HG02884 (cell line): ENCODE data around the gene DIS3L2.

Experiments used
- ATAC-seq: cut with Tn5 transposase; IDR thresholded peaks from one replicate; pipeline ENCODE4 v1.9.1; 2021; ENCODE audit warnings: mild to moderate bottlenecking, moderate library complexity; ENCODE audit not compliant: unreplicated experiment

DIS3L2 gene

DNA sequence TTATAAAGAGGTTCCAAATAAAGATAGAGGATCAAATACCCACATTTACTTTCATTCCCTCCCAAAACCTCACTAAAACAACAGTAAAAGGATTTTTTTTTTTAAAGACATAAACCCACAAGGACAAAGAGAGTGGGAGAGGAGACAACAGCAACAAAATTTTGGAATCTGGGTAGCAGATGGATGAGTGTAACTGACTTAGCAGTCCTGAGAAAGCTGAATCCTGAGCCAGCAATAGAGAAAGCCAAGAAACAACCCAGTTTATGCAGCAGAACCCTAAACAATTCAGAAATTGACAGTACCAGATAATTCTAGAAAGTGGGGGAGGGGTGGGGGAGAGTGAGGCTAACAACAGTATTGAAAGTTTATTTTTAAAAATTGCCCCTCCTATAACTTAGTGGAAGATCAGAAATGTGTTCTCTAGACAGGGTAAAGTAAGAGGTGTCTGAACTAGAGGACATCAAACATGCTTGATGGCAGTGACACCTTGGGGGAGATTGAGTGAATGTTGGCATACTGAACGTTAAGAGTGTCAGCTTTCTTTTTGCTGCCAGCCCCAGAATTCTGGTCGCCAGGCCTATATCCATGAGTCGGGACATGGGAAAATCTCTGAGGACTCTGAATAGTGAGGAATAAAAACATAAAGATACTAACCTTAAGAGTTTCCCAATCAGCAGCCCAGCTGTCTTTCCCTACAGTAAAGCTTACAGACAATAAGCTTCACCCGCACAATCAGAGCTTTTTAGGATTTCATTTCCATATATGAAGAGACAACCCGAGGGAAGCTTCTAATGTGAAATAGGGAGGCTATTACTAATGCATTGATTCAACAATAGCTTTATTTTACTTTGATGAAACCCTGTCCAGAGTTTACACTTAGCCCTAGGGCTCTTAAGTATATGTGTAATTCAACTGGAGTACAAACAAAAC, 289.0 kb downstream of the DIS3L2 start:
- no peak for ATAC-seq

- no peak for ATAC-seq
Observed at GRCh38 chr2:232255033-232255432, 293.5 kb downstream of the DIS3L2 start.

- no peak for ATAC-seq
Observed at GRCh38 chr2:232260075-232260474, 298.6 kb downstream of the DIS3L2 start.

DNA sequence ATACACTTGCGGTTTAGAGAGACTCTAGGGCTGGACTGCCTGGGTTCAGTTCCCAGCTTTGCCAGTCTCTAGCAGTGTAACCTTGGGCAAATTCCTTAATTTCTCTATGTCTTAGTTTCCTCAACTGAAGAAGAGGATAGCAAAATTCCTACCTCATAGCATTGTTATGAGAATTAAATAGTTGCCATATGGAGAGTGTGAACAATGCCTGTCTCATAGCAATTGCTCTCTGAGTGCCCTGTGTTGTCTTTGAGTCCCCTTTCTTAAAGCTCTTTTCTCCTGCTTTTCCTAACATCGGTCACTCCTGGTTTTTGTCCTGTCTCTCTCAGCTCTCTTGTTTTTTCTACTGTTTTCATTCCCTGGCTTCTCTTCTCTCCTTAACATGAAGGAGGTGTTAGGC, 300.3 kb downstream of the DIS3L2 start:
- no peak for ATAC-seq

DNA sequence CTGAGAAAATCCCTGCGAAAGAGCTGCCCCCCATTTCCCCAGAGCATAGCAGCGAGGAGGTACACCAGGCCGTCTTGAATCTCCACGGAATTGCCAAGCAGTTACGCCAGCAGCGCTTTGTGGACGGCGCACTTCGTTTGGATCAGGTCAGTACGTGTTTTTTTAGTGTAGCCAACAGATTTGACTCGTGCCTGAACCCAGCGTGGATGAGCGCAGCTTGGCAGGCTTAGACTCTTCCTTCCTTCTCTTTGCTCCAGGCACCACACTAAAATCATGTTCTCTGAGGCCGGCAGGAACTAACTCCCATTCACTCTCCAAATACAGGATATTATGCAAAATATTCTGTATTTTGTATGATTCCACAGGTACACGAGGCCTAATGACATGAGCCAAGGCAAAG, 301.8 kb downstream of the DIS3L2 start:
- ATAC-seq, result no peak

DNA sequence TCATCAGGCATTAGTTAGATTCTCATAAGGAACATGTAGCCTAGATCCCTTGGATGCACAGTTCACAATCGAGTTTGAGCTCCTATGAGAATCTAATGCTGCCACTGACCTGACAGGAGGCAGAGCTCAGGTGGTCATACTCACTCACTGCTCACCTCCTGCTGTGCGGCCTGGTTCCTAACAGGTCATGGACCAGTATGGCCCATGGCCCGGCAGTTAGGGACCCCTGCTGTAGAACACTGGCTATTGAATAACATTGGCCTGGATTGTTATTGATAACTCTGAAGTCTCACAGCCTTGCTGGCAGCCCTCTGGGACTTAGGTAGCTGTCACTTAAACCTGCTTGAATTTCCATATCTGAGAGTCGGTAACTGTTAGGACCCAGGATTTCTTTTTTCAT, 302.6 kb downstream of the DIS3L2 start:
- ATAC-seq, result no peak

DNA sequence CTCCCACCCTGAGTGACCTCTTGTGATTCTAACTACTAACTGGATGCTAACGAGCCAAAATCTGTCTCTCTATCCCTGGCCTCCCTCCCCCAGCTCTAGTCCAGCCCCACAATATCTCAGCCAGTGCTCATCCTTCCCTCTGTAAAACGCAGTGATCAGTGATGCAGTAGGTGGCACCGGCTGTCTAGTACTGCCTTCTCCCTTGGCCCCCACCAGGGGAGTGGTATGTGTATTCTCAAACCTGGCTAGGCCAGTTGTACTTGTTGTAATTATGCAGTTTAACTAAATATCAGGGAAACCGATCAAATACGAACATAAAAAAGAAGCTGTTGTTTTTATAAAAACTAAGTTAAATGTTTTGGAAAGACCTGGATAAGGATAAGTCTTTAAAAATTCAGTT, 303.8 kb downstream of the DIS3L2 start:
- ATAC-seq, result no peak

GRCh38 chr2:232268636-232269165, 307.2 kb downstream of the DIS3L2 start:
- no peak for ATAC-seq

DNA sequence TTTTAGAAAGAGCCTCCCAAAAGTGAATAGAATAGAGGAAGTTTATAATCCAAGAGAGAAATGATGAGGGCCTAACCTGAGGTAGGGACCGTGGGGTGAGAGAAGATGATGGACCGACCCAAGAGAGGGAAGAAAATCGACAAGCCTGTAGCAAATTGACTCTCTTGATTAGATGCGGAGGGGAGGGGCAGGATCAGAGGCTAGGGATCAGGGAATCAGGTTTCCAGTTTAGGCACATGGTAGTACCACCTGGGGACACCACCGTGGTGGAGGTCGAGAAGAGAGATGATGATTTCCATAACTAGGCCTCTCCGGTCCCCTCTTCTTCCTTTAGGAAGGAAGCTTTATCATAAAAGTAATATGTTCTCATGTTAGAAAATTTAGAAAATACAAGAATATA, 308.4 kb downstream of the DIS3L2 start:
- ATAC-seq, result no peak

DNA sequence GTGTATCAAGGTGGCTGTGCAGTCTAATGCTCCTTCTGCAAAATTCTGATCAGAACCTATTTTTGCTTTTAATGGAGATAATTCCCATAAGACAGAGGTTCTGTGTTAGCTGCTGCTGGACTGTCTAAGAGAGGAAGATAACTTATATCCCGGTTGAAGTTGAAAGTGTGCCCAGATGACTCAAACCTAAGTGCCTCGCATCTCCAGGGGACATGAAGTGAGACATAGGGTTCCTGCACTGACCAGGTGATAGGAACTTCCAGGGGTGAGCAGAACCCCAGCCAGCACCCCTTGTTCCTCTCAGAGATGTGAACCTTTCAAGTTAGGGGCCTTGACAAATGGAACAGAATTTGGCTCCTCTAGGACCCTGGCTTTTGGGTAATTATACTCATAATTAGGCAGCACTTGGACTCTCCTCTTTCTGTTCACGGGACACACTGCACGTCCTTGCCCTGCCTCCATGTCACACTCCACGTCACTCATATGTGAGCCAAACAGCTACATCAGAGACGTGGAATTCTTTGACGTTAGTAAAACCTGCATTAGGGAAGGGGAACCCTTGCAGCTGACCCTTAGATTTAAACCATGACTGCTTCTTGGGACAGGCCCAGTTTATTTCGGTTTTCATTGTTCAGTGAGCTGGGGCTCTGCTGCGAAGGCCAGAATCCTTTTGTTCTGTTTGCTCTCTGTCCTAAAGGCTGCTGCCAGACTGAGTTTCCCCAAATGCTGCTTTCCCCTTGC, 312.6 kb downstream of the DIS3L2 start:
- ATAC-seq, result no peak

DNA sequence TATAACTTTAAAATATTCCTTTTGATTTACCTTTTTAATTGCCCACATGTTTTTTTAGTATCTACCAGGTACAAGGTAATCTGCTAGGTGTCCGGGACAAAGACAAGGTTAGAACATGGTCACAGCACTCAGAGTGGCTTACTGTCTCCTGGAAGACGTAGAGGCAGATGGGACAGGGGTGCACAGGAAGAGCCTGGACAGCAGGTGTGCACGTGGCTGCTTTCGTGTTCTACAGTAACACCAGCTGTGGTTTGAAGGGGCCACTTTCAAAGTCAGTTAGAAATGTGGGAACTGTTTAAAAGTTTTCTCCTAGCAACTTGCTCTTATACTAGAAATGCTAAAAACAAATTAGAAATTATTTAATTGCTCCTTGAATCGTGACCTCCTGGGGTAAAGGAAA, 314.2 kb downstream of the DIS3L2 start:
- no peak for ATAC-seq

DNA sequence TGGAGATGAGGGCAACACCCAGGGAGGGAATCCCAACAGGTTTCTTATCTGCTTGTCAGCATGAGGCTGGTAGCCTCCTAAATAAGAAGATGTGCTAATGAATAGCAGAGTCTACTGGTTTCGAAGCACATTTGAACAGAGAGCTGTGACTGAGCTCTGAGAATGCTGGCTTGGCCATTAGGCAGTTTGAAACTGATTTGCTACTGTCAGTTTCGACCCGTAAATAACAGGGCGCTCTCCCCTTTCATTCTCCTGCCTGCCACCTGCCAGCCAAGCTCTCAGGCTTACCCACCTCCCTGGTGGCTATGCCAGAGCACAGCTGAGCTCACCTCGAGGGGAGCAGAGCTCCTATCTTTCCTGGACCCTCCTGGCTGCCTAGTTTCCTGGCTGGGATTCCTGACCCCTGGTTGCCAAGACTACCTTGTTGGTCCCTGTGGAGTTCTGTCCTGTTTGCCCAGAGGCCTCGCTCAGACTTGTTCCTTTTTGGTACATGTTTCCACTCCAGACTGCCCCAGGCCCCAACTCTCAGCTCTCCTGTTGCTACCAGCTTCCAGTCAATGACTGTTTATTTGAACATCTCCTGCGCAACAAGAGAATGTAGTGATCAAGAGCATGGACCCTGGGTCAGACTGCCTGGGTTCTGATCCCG, 314.7 kb downstream of the DIS3L2 start:
- ATAC-seq, result no peak

GRCh38 chr2:232276733-232277313, 315.3 kb downstream of the DIS3L2 start:
- ATAC-seq, result no peak

DNA sequence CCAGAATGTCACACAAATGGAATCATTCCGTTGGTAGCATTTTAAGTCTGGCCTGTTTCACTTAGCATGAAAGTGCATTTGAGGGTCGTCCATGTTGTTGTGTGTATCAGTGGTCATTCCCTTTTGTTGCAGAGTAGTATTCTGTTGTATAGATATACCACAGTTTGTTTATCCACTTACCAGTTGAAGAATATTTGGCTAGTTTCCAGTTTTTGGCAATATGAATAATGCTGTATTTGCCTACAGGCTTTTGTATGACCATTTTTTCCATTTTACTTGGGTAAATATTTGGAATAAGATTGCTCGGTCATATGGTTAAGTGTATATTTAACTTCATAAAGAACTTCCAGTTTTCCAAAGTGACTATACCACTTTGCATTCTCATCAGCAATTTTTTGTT, 317.0 kb downstream of the DIS3L2 start:
- no peak for ATAC-seq

DNA sequence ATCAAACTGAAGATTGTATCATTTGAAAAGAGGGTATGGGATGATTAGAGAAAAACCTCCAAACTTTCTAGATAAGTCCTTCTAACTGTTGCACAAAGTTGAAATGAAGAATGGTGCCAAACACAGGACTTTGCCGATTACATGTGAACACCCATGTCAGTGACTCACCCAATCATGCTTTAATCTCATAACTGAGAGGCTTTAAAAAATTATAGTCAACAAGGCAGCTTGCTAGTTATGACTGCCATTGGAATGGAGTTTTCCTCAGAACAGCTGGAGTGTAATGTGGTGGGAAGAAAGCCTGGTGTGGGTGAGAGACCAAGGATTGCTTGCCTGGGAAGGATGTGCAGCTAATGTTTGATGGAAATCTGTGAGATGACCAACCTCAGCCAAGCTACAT, 318.8 kb downstream of the DIS3L2 start:
- no peak for ATAC-seq

- ATAC-seq, result no peak
Observed at GRCh38 chr2:232281858-232282507, 320.5 kb downstream of the DIS3L2 start.

GRCh38 chr2:232282508-232283055, 321.1 kb downstream of the DIS3L2 start:
- no peak for ATAC-seq

DNA sequence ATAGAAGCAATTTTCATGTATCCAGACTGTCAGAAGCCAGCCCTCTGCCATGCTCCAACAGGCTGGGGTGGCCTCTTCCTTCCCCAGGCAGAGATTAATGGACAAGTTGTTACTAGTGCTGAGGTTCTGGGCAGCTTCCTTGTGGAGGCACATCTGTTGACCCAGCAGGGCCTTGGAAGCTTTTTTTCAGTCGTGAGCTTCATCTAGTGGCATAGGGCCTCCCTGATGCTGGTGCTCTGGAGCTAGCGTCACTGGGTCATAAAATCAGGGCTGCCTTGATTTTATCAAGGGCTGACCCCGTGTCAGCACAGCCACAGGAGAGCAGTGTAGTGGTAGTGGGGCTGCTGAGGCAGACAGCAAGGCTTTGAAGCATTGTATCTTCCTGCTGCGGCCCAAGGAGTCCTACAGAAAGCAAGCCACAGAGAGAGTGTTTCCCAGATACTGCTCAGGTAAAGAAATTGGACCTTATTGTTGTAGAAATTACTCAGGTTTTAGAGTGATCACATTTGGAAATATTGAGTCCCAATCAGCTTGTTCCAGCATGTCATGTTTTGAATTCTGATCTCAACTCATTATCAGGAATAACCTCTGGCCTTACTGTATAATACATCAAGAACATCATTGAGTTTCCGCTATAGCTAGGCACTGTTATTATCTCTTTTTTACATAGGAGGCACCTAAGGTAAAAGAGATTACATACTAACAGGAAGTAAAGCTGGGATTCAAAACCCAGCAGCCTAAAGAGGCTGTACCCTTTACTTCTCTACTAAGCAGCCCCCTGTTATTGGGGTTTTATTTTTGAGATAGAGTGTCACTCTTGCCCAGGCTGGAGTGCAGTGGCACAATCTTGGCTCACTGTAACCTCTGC, 324.7 kb downstream of the DIS3L2 start:
- ATAC-seq, result no peak

- ATAC-seq, result no peak
Observed at GRCh38 chr2:232287316-232287715, 325.8 kb downstream of the DIS3L2 start.
